Umbilical cord (tissue), 2 donors: ENCODE measurements around the gene CEP85L. TPM values are rescaled to one million over a fixed set of nuclear protein-coding genes. Genes with fewer than 3 reads are reported as not detected.

ENCODE experiments used
- DNase-seq: peaks from one replicate; pipeline ENCODE4 v3.0.0-alpha.2; 2015; ENCODE audit warnings: low spot score
- total RNA-seq: library from RNA; depleted of rRNA; stranded (reverse); fragments of >200 nt; gene quantifications from one replicate; pipeline ENCODE4 v1.2.3, GENCODE V29; 2014; ENCODE audit warnings: low replicate concordance; ENCODE audit not compliant: insufficient read depth

CEP85L gene
- total RNA-seq, 1 donor from 2014 or later: 26.7 TPM

- peak; percentile 68 for DNase-seq
These were observed 10.4 kb upstream of the CEP85L start for GRCh38 chr6:118661831-118662230.

- DNase-seq: peak; percentile 67
These were observed 8.8 kb upstream of the CEP85L start for GRCh38 chr6:118660218-118660569.

- DNase-seq: peak; percentile 75
These were observed 8.3 kb upstream of the CEP85L start for GRCh38 chr6:118659513-118660217.

- no peak for DNase-seq
These were observed 5.6 kb upstream of the CEP85L start for GRCh38 chr6:118656847-118657451.

- DNase-seq: no peak
These were observed 742 bp upstream of the CEP85L start for GRCh38 chr6:118652051-118652615.

GRCh38 chr6:118650582-118651281, 659 bp downstream of the CEP85L start:
- peak; percentile 44 for DNase-seq

GRCh38 chr6:118649918-118650581, 1.3 kb downstream of the CEP85L start:
- peak; percentile 48 for DNase-seq

- DNase-seq: no peak
These were observed 2.4 kb downstream of the CEP85L start for GRCh38 chr6:118648866-118649554.

- DNase-seq: no peak
These were observed 4.4 kb downstream of the CEP85L start for GRCh38 chr6:118646977-118647376.

GRCh38 chr6:118645395-118645794, 6.0 kb downstream of the CEP85L start:
- DNase-seq: no peak

GRCh38 chr6:118644007-118644406, 7.4 kb downstream of the CEP85L start:
- DNase-seq: no peak

GRCh38 chr6:118641042-118641441, 10.3 kb downstream of the CEP85L start:
- DNase-seq: peak; percentile 6

- no peak for DNase-seq
These were observed 12.1 kb downstream of the CEP85L start for GRCh38 chr6:118639054-118639964.

GRCh38 chr6:118638288-118638687, 13.1 kb downstream of the CEP85L start:
- no peak for DNase-seq

- no peak for DNase-seq
These were observed 15.3 kb downstream of the CEP85L start for GRCh38 chr6:118635909-118636735.

GRCh38 chr6:118632359-118632758, 19.0 kb downstream of the CEP85L start:
- DNase-seq: no peak

- DNase-seq: no peak
These were observed 20.5 kb downstream of the CEP85L start for GRCh38 chr6:118630923-118631322.

GRCh38 chr6:118630067-118630466, 21.3 kb downstream of the CEP85L start:
- DNase-seq: no peak

GRCh38 chr6:118627724-118628123, 23.7 kb downstream of the CEP85L start:
- DNase-seq: no peak
